ENCODE data around the gene EFCAB11.
A peak's percentile ranks its signal among the peaks of the same experiment; 100 is the strongest.

- TF ChIP-seq, protein P1, sequence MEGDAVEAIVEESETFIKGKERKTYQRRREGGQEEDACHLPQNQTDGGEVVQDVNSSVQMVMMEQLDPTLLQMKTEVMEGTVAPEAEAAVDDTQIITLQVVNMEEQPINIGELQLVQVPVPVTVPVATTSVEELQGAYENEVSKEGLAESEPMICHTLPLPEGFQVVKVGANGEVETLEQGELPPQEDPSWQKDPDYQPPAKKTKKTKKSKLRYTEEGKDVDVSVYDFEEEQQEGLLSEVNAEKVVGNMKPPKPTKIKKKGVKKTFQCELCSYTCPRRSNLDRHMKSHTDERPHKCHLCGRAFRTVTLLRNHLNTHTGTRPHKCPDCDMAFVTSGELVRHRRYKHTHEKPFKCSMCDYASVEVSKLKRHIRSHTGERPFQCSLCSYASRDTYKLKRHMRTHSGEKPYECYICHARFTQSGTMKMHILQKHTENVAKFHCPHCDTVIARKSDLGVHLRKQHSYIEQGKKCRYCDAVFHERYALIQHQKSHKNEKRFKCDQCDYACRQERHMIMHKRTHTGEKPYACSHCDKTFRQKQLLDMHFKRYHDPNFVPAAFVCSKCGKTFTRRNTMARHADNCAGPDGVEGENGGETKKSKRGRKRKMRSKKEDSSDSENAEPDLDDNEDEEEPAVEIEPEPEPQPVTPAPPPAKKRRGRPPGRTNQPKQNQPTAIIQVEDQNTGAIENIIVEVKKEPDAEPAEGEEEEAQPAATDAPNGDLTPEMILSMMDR (IDR thresholded peaks at IDR 0.05), result peak; percentile 83 to 98 (median 96)
- no peak for TF ChIP-seq POLR2A (IDR thresholded peaks at IDR 0.05)
These were observed 39.2 kb downstream of the EFCAB11 start for GRCh38 chr14:89915114-89915878.
